ENCODE data around the gene CTBP2.
A peak's percentile ranks its signal among the peaks of the same experiment; 100 is the strongest.

GRCh38 chr10:124999433-125000365, 160.7 kb downstream of the CTBP2 start:
- TF ChIP-seq CTCF (IDR thresholded peaks at IDR 0.05), result peak in 1 of 12 donors; percentile 9
- TF ChIP-seq POLR2A (IDR thresholded peaks at IDR 0.05), result no peak
